Bronchial epithelial cell (primary cell): ENCODE results near the gene BBOF1. TPM values are rescaled to one million over a fixed set of nuclear protein-coding genes. Genes with fewer than 3 reads are reported as not detected.

Experiments used
- DNase-seq: peaks from one replicate; pipeline ENCODE4 v3.0.0-alpha.2; 2010; ENCODE audit warnings: low read depth
- FAIRE-seq: peaks from 2 replicates; lab custom pipeline; 2011; peaks lifted over from hg19 to GRCh38; lab: Jason Lieb, UNC
- H3K27me3 ChIP-seq: 2 replicates; pipeline ENCODE4 v1.5.1; 2011; ENCODE audit warnings: low read length; ENCODE audit not compliant: control insufficient read depth, insufficient read depth
- H3K36me3 ChIP-seq: 2 replicates; pipeline ENCODE4 v1.5.1; 2011; ENCODE audit warnings: low read length; ENCODE audit not compliant: control insufficient read depth, insufficient read depth
- H3K4me3 ChIP-seq: 2 replicates; pipeline ENCODE4 v1.5.1; 2011; ENCODE audit warnings: mild to moderate bottlenecking, low read depth, low read length, control low read depth
- total RNA-seq: library from RNA; depleted of rRNA; stranded (reverse); fragments of >200 nt; gene quantifications from 2 replicates; pipeline ENCODE4 v1.2.1, GENCODE V29; 2014
- TF ChIP-seq, protein P1 (sequence below): IDR thresholded peaks from 2 replicates; pipeline ENCODE4 v1.5.1; 2011; ENCODE audit warnings: mild to moderate bottlenecking, moderate library complexity, low read length, control low read depth, inconsistent platforms; ENCODE audit not compliant: insufficient read depth, severe bottlenecking

Gene BBOF1
- total RNA-seq, 1 donor from 2014 or later = 1.3 TPM

DNA sequence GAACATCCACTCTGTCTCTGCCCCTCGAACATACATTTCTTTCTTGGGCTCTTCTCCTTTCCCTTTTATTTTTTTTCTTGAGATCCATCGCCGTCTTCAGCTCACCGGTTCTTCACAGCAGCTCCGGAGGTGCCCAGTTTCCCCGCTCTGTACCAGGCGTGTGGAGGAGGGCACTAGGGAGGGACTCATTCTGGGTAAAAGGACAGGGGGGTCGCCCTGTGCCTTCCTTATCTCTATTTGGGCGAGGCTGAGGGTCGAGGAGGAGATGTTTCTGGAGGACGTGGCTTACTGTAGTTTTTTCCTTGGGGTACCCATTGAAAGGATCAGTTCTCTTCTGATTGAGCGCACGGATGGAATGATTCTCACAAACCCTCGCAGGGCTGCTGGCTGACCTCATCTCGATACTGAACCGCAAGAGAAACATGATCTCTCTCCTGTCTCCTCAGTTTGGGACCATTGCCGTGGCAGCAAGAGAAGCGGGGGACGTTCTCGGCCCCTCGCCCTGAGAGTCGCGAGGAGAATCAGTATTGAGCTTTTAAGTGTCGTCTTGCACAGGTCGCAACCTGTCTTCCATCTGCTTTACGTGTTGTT lies 66.0 kb downstream of the BBOF1 start:
- no peak for FAIRE-seq
- peak; percentile 43 for DNase-seq
- TF ChIP-seq, protein P1, sequence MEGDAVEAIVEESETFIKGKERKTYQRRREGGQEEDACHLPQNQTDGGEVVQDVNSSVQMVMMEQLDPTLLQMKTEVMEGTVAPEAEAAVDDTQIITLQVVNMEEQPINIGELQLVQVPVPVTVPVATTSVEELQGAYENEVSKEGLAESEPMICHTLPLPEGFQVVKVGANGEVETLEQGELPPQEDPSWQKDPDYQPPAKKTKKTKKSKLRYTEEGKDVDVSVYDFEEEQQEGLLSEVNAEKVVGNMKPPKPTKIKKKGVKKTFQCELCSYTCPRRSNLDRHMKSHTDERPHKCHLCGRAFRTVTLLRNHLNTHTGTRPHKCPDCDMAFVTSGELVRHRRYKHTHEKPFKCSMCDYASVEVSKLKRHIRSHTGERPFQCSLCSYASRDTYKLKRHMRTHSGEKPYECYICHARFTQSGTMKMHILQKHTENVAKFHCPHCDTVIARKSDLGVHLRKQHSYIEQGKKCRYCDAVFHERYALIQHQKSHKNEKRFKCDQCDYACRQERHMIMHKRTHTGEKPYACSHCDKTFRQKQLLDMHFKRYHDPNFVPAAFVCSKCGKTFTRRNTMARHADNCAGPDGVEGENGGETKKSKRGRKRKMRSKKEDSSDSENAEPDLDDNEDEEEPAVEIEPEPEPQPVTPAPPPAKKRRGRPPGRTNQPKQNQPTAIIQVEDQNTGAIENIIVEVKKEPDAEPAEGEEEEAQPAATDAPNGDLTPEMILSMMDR = no peak
- no peaks in the 10 kb centered on the region for H3K36me3 ChIP-seq
- peak overlapping the region; percentile 80 for H3K4me3 ChIP-seq
- H3K27me3 ChIP-seq = no peaks in the 10 kb centered on the region

DNA sequence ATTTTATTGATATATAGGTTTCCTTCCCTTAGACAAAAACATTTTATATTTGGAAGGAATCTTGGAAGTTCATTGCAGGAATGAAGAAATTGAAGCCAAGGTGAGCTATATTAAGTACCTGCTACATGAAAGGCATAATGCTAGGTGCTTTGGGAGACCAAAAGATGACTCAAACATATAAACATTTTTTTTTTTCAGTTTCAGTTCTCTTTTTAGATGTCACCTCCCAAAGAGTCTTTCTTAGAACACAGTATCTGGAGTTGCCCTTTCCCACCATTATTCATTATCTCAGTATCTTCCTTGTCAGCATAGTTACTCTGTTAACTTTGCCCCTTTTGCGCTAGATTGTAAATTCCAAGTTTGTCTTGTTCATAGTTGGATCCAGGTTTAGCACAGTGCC lies 66.7 kb downstream of the BBOF1 start:
- H3K27me3 ChIP-seq = no peaks in the 10 kb centered on the region
- H3K36me3 ChIP-seq = no peaks in the 10 kb centered on the region
- no peak overlapping the region for H3K4me3 ChIP-seq
- TF ChIP-seq, protein P1 = no peak
- FAIRE-seq = no peak
- DNase-seq = no peak

- DNase-seq (no peak), FAIRE-seq (no peak)
- TF ChIP-seq, protein P1 = no peak
- Histone ChIP-seq H3K36me3 (no peaks in the 10 kb centered on the region), H3K27me3 (no peaks in the 10 kb centered on the region), H3K4me3 (no peak overlapping the region)
Observed at GRCh38 chr14:74089251-74090020, 70.3 kb downstream of the BBOF1 start.

- TF ChIP-seq, protein P1 = no peak
- DNase-seq (no peak), FAIRE-seq (no peak)
- Histone ChIP-seq H3K36me3 (no peaks in the 10 kb centered on the region), H3K4me3 (no peak overlapping the region), H3K27me3 (no peaks in the 10 kb centered on the region)
Observed at GRCh38 chr14:74105381-74105780, 86.2 kb downstream of the BBOF1 start.

DNA sequence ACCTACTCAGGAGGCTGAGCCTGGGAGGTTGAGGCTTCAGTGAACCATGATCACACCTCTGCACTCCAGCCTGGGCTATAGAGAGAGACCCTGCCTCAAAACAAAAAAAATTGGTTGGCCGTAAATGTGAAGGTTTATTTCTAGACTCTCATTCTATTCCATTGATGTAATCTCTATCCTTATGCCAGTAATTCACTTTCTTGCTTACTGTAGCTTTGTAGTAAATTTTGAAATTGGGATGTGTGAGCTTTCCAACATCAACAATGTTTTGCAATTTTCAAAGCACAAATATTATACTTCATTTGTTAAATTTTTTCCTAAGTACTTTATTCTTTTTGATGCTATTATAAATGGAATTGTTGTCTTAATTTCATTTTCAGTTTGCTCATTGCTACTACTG lies 90.2 kb downstream of the BBOF1 start:
- H3K4me3 ChIP-seq = no peak overlapping the region
- no peak for FAIRE-seq
- H3K27me3 ChIP-seq = no peaks in the 10 kb centered on the region
- TF ChIP-seq, protein P1 = no peak
- DNase-seq = no peak
- H3K36me3 ChIP-seq = no peaks in the 10 kb centered on the region
